Keratinocyte (primary cell): ENCODE data around the gene ASF1A. TPM values are rescaled to one million over a fixed set of nuclear protein-coding genes. Genes with fewer than 3 reads are reported as not detected.

ENCODE experiments used
- DNase-seq: peaks from one replicate; pipeline ENCODE4 v3.0.0-alpha.2; 2011; ENCODE audit warnings: low read depth, missing footprints, low spot score
- FAIRE-seq: peaks from 2 replicates; lab custom pipeline; 2011; peaks lifted over from hg19 to GRCh38; lab: Jason Lieb, UNC
- H2AFZ ChIP-seq: 2 replicates; pipeline ENCODE4 v1.6.0; 2012; ENCODE audit warnings: low read length, control low read depth, inconsistent platforms; ENCODE audit not compliant: control insufficient read depth
- H3K27ac ChIP-seq: 2 replicates; pipeline ENCODE4 v1.5.1; 2011; ENCODE audit warnings: low read length; ENCODE audit not compliant: control insufficient read depth, insufficient read depth
- H3K27me3 ChIP-seq: 3 replicates; pipeline ENCODE4 v1.6.0; 2011; ENCODE audit warnings: low read length; ENCODE audit not compliant: control insufficient read depth, insufficient read depth; ENCODE audit errors: extremely low read depth
- H3K36me3 ChIP-seq, 2 experiments: 2 replicates in 1 of 2; 3 replicates in 1 of 2; pipeline ENCODE4 v1.5.1; 2011; ENCODE audit warnings: low read length in 2 of 2, mild to moderate bottlenecking in 1 of 2; ENCODE audit not compliant: control insufficient read depth in 2 of 2, insufficient read depth in 2 of 2; ENCODE audit errors: extremely low read depth in 1 of 2
- H3K4me1 ChIP-seq: 3 replicates; pipeline ENCODE4 v1.5.1; 2011; ENCODE audit warnings: low read length; ENCODE audit not compliant: control insufficient read depth, insufficient read depth; ENCODE audit errors: extremely low read depth
- H3K4me2 ChIP-seq: 3 replicates; pipeline ENCODE4 v1.6.0; 2011; ENCODE audit warnings: low read depth, low read length; ENCODE audit not compliant: control insufficient read depth, insufficient read depth; ENCODE audit errors: extremely low read depth
- H3K4me3 ChIP-seq, 3 experiments: fragments of 200-600 bp in 1 of 3; sonication (generic) in 1 of 3; 2 replicates in 2 of 3; 3 replicates in 1 of 3; pipeline ENCODE4 v1.5.1; 2011 to 2016; ENCODE audit warnings: low read length in 3 of 3, mild to moderate bottlenecking in 3 of 3, control low read depth in 2 of 3, inconsistent platforms in 1 of 3, low read depth in 1 of 3, mixed read lengths in 1 of 3, mixed run types in 1 of 3, moderate library complexity in 1 of 3; ENCODE audit not compliant: control insufficient read depth in 2 of 3, insufficient read depth in 2 of 3; ENCODE audit errors: extremely low read depth in 1 of 3
- H3K79me2 ChIP-seq: 2 replicates; pipeline ENCODE4 v1.6.0; 2012; ENCODE audit warnings: low read length; ENCODE audit not compliant: control insufficient read depth, insufficient read depth
- H3K9ac ChIP-seq: 3 replicates; pipeline ENCODE4 v1.6.0; 2011; ENCODE audit warnings: low read length; ENCODE audit not compliant: control insufficient read depth, insufficient read depth; ENCODE audit errors: extremely low read depth
- H3K9me1 ChIP-seq: 3 replicates; pipeline ENCODE4 v1.6.0; 2011; ENCODE audit warnings: low read length; ENCODE audit not compliant: control insufficient read depth, insufficient read depth; ENCODE audit errors: extremely low read depth
- H3K9me3 ChIP-seq: 2 replicates; pipeline ENCODE4 v1.5.1; 2012; ENCODE audit warnings: low read depth, low read length; ENCODE audit not compliant: control insufficient read depth
- H4K20me1 ChIP-seq: 3 replicates; pipeline ENCODE4 v1.6.0; 2011; ENCODE audit warnings: low read length; ENCODE audit not compliant: control insufficient read depth, insufficient read depth; ENCODE audit errors: extremely low read depth
- CTCF ChIP-seq, 3 experiments: IDR thresholded peaks in 1 of 3; conservative IDR thresholded peaks in 1 of 3; optimal IDR thresholded peaks in 1 of 3; 2 replicates in 2 of 3; 3 replicates in 1 of 3; pipeline versions ENCODE3 to v1.5.1; 2011; ENCODE audit warnings: low read length in 3 of 3, mild to moderate bottlenecking in 3 of 3, moderate library complexity in 2 of 3, control low read depth in 1 of 3, inconsistent platforms in 1 of 3; ENCODE audit not compliant: insufficient read depth in 2 of 3; ENCODE audit errors: extremely low read depth in 1 of 3
- EZH2 ChIP-seq: IDR thresholded peaks from one replicate; pipeline ENCODE4 v1.6.1; 2012; ENCODE audit warnings: inconsistent platforms, mild to moderate bottlenecking, low read length, moderate library complexity
- dilution Hi-C: fragments of 300-500 bp; cut with MboI; formaldehyde crosslinking; loops from one replicate; pipeline ENCODE4 v1.7.0; 2020; ENCODE audit warnings: low sequenced_read_pairs; ENCODE audit not compliant: extremely low pct_ligation_motif_present
- polyA plus RNA-seq, 5 experiments: library from polyadenylated mRNA; depleted of rRNA in 3 of 5; stranded (reverse) in 3 of 5; stranded (forward) in 1 of 5; unstranded in 1 of 5; fragments of >200 nt; gene quantifications; 1 replicate in 1 of 5; 2 replicates in 3 of 5; 3 replicates in 1 of 5; pipeline versions ENCODE4 v1.2.1 to v1.2.3, GENCODE V29; 2011 to 2012; ENCODE audit warnings: missing spikeins in 2 of 5, low read depth in 1 of 5, low replicate concordance in 1 of 5

ASF1A gene
- polyA plus RNA-seq, 1 donor (not counting 4 experiments of a cell fraction or from before 2014, with no cell fraction given) = 19.9 TPM

DNA sequence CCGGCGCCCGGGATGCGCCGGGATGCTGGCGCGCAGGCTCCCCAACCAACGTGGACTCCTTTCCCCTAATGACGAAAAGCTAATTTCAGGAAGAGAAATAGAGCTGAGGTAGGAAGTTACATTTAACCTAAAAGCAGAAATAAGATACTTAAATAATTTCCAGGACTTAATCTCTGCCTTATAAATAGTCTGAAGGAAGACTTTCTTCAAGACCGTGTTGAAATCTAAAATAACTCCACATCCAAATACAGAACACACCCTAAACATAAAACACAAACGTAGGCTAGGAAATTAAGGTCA is 1.3 kb downstream of the ASF1A start:
- peaks cover 0 to 3% of the 10 kb centered on the region in 2 experiments for H3K36me3 ChIP-seq
- no peak for FAIRE-seq
- H3K79me2 ChIP-seq = peaks cover 56% of the 10 kb centered on the region
- H3K4me2 ChIP-seq = peak overlapping the region; percentile 88
- no peaks in the 10 kb centered on the region for H4K20me1 ChIP-seq
- H3K9me1 ChIP-seq = no peaks in the 10 kb centered on the region
- H3K9me3 ChIP-seq = no peaks in the 10 kb centered on the region
- no peaks in the 10 kb centered on the region for H3K27me3 ChIP-seq
- dilution Hi-C loops = no loop called here
- TF ChIP-seq CTCF (optimal IDR thresholded peaks at IDR 0.05 in 1 of 3, IDR thresholded peaks at IDR 0.05 in 1 of 3, conservative IDR thresholded peaks at IDR 0.05 in 1 of 3; ENCODE audit: extremely low read depth in 1 of 3, insufficient read depth in 2 of 3, low read length in 3 of 3) (no peak), EZH2 (no peak)
- H3K4me1 ChIP-seq = peaks cover 22% of the 10 kb centered on the region
- H2AFZ ChIP-seq = peak overlapping the region; percentile 37
- H3K9ac ChIP-seq = peak overlapping the region; percentile 90
- H3K4me3 ChIP-seq = peak overlapping the region; percentile 80 to 96 (median 94)
- DNase-seq = no peak
- peak overlapping the region; percentile 95 for H3K27ac ChIP-seq

GRCh38 chr6:118895859-118896258 is 1.9 kb downstream of the ASF1A start:
- no peaks in the 10 kb centered on the region for H3K9me3 ChIP-seq
- H4K20me1 ChIP-seq = no peaks in the 10 kb centered on the region
- no peaks in the 10 kb centered on the region for H3K27me3 ChIP-seq
- no peak for TF ChIP-seq EZH2
- no peak for TF ChIP-seq CTCF (optimal IDR thresholded peaks at IDR 0.05 in 1 of 3, IDR thresholded peaks at IDR 0.05 in 1 of 3, conservative IDR thresholded peaks at IDR 0.05 in 1 of 3; ENCODE audit: extremely low read depth in 1 of 3, insufficient read depth in 2 of 3, low read length in 3 of 3)
- DNase-seq = no peak
- H3K9ac ChIP-seq = peak overlapping the region; percentile 90
- H3K36me3 ChIP-seq = peaks cover 0 to 3% of the 10 kb centered on the region in 2 experiments
- H3K27ac ChIP-seq = peak overlapping the region; percentile 95
- peaks cover 58% of the 10 kb centered on the region for H3K79me2 ChIP-seq
- dilution Hi-C loops = no loop called here
- FAIRE-seq = no peak
- H3K4me3 ChIP-seq = peak overlapping the region; percentile 80 to 96 (median 94)
- H2AFZ ChIP-seq = no peak overlapping the region
- peak overlapping the region; percentile 88 for H3K4me2 ChIP-seq
- H3K9me1 ChIP-seq = no peaks in the 10 kb centered on the region
- peaks cover 21% of the 10 kb centered on the region for H3K4me1 ChIP-seq
